Stomach (tissue), 9 donors: Measurements from ENCODE around the gene THTPA. TPM values are rescaled to one million over a fixed set of nuclear protein-coding genes. Genes with fewer than 3 reads are reported as not detected.

ENCODE experiments used
- DNase-seq, 2 donors: peaks; one replicate each; pipeline versions ENCODE4 v3.0.0 to v3.0.0-alpha.2; 2013 to 2019
- H3K27ac ChIP-seq, 5 donors: fragments of 200-600 bp in 4 of 5; sonication (generic) in 4 of 5; one replicate each; pipeline ENCODE4 v1.5.1; 2013 to 2019; ENCODE audit warnings: mild to moderate bottlenecking in 1 of 5, moderate library complexity in 1 of 5
- H3K27me3 ChIP-seq, 3 donors: fragments of 200-600 bp; sonication (generic); one replicate each; pipeline ENCODE4 v1.5.1; 2017 to 2019; ENCODE audit warnings: mixed run types in 1 of 3
- H3K36me3 ChIP-seq, 4 donors: fragments of 200-600 bp; sonication (generic); 1 replicate in 3 of 4; 2 replicates in 1 of 4; pipeline ENCODE4 v1.5.1; 2016 to 2019
- H3K4me1 ChIP-seq, 4 donors: fragments of 200-600 bp; sonication (generic); one replicate each; pipeline ENCODE4 v1.5.1; 2016 to 2019
- H3K4me3 ChIP-seq, 4 donors: fragments of 200-600 bp; sonication (generic) in 3 of 4; one replicate each; pipeline ENCODE4 v1.5.1; 2016 to 2019; ENCODE audit warnings: mild to moderate bottlenecking in 1 of 4
- H3K9me3 ChIP-seq, 4 donors: fragments of 200-600 bp; sonication (generic); one replicate each; pipeline ENCODE4 v1.5.1; 2016 to 2019
- CTCF ChIP-seq, 7 experiments: fragments of 450-650 bp in 4 of 7; fragments of 200-600 bp in 3 of 7; sonication (generic) in 3 of 7; IDR thresholded peaks; one replicate each; pipeline ENCODE4 v1.5.1; 2016 to 2019; ENCODE audit warnings: antibody characterized with exemption in 7 of 7, control low read depth in 2 of 7, mild to moderate bottlenecking in 1 of 7
- EP300 ChIP-seq: sonication (generic); formaldehyde crosslinking; IDR thresholded peaks from one replicate; pipeline ENCODE4 v1.6.1; 2017; ENCODE audit warnings: antibody characterized with exemption
- POLR2A ChIP-seq, 4 donors: fragments of 450-650 bp; IDR thresholded peaks; one replicate each; pipeline ENCODE4 v1.6.1; 2016; ENCODE audit warnings: antibody characterized with exemption in 4 of 4, control low read depth in 2 of 4, mild to moderate bottlenecking in 1 of 4, moderate library complexity in 1 of 4
- POLR2AphosphoS5 ChIP-seq, 3 donors: sonication (generic); formaldehyde crosslinking; IDR thresholded peaks; one replicate each; pipeline ENCODE4 v1.6.1; 2016; ENCODE audit warnings: antibody characterized with exemption in 3 of 3
- WGBS, 5 donors: extraction: QIAGEN DNeasy Blood & Tissue Kit in 3 of 5; methylation state at CpG; one replicate each; pipeline versions ENCODE4 v1.1.5 to v1.1.7; 2013 to 2018; 5-methylcytosine and 5-hydroxymethylcytosine counted together
- intact Hi-C: fragments of 100-400 bp; cut with DNase I; formaldehyde crosslinking; loops from one replicate; pipeline ENCODE4 v1.15.1; 2023; ENCODE audit warnings: low total_unique reads
- polyA plus RNA-seq, 3 donors: library from polyadenylated mRNA; stranded (reverse); fragments of 200-250 nt; gene quantifications; one replicate each; pipeline ENCODE4 v1.2.3, GENCODE V29; 2013
- total RNA-seq, 5 donors: library from RNA; depleted of rRNA; stranded (reverse); fragments of >200 nt; gene quantifications; one replicate each; pipeline versions ENCODE4 v1.1.0 to v1.2.3, GENCODE V29; 2014 to 2016
- donor health status: healthy with polysubstance abuse.
- donor health status: Bipolar disorder and iron deficiency.
- donor health status: healthy.

THTPA gene
- total and polyA plus RNA-seq, 8 donors: 8.5 to 170 (median 16.3) TPM

- peak in 1 of 2 donors; percentile 27 for DNase-seq
- H3K36me3 ChIP-seq: no peaks in the 10 kb centered on the region
- H3K4me3 ChIP-seq: no peak overlapping the region
- intact Hi-C loops: no loop called here
- WGBS, 5 donors: 67 to 78% (median 68%) methylated on average over 5 of the region's 5 CpGs
- H3K4me1 ChIP-seq: peaks cover 23 to 39% (median 28%) of the 10 kb centered on the region in 4 donors
- H3K27me3 ChIP-seq: peaks cover 29 to 76% (median 35%) of the 10 kb centered on the region in 3 donors
- no peak overlapping the region for H3K27ac ChIP-seq
- TF ChIP-seq CTCF (IDR thresholded peaks at IDR 0.05): no peak
- H3K9me3 ChIP-seq: no peaks in the 10 kb centered on the region
Observed at GRCh38 chr14:23573384-23574015, 17.4 kb downstream of the THTPA start.

GRCh38 chr14:23577004-23577681 is 21.1 kb downstream of the THTPA start:
- no peaks in the 10 kb centered on the region for H3K36me3 ChIP-seq
- WGBS, 5 donors: 3 to 10% (median 4%) methylated on average over 16 to 67 of the region's 67 CpGs
- H3K4me1 ChIP-seq: peaks cover 23 to 31% (median 28%) of the 10 kb centered on the region in 4 donors
- peaks cover 29 to 96% (median 39%) of the 10 kb centered on the region in 3 donors for H3K27me3 ChIP-seq
- intact Hi-C loops: no loop called here
- peak overlapping the region; percentile 21 to 42 (median 23) for H3K4me3 ChIP-seq
- TF ChIP-seq POLR2AphosphoS5 (IDR thresholded peaks at IDR 0.05) (no peak), EP300 (no peak), CTCF (IDR thresholded peaks at IDR 0.05) (no peak), POLR2A (IDR thresholded peaks at IDR 0.05) (no peak)
- DNase-seq: peak; percentile 44 to 79
- H3K9me3 ChIP-seq: no peaks in the 10 kb centered on the region
- H3K27ac ChIP-seq: no peak overlapping the region

- Histone ChIP-seq H3K4me3 (peak overlapping the region in 2 of 4 donors; percentile 22 to 42), H3K9me3 (no peaks in the 10 kb centered on the region), H3K27ac (no peak overlapping the region), H3K27me3 (peaks cover 29 to 96% (median 39%) of the 10 kb centered on the region in 3 donors), H3K4me1 (peaks cover 23 to 30% (median 26%) of the 10 kb centered on the region in 4 donors), H3K36me3 (no peaks in the 10 kb centered on the region)
- DNase-seq: peak in 1 of 2 donors; percentile 11
- WGBS, 5 donors: 3 to 7% (median 4%) methylated on average over 16 to 24 of the region's 24 CpGs
- intact Hi-C loops: no loop called here
- TF ChIP-seq EP300 (no peak), POLR2A (IDR thresholded peaks at IDR 0.05) (no peak), POLR2AphosphoS5 (IDR thresholded peaks at IDR 0.05) (no peak), CTCF (IDR thresholded peaks at IDR 0.05) (no peak)
Observed at GRCh38 chr14:23577710-23578392, 21.8 kb downstream of the THTPA start.

GRCh38 chr14:23578560-23579310 is 22.7 kb downstream of the THTPA start, which contains the start of gene JPH4:
TSS of gene JPH4 (minus strand) at chr14:23578790. CDS start at chr14:23577453, 1,337 bp downstream.
- no peak for TF ChIP-seq EP300
- no peak for TF ChIP-seq POLR2AphosphoS5 (IDR thresholded peaks at IDR 0.05)
- TF ChIP-seq CTCF (IDR thresholded peaks at IDR 0.05): no peak
- TF ChIP-seq POLR2A (IDR thresholded peaks at IDR 0.05): no peak
- H3K9me3 ChIP-seq: no peaks in the 10 kb centered on the region
- peaks cover 29 to 88% (median 39%) of the 10 kb centered on the region in 3 donors for H3K27me3 ChIP-seq
- H3K4me1 ChIP-seq: peaks cover 23 to 30% (median 26%) of the 10 kb centered on the region in 4 donors
- WGBS, 5 donors: 23 to 30% (median 27%) methylated on average over 18 of the region's 18 CpGs
- H3K36me3 ChIP-seq: no peaks in the 10 kb centered on the region
- peak; percentile 9 to 78 for DNase-seq
- H3K4me3 ChIP-seq: peak within 1 kb of the TSS in 2 of 4 donors; percentile 22 to 42
- H3K27ac ChIP-seq: no peak within 1 kb of the TSS
- intact Hi-C loops: no loop called here
